NCI-H2196 (cell line): ENCODE data around the gene UBXN11.
A peak's percentile ranks its signal among the peaks of the same experiment; 100 is the strongest.

ENCODE experiments used
- DNase-seq: peaks from one replicate; lab custom pipeline; 2025; ENCODE audit not compliant: unreplicated experiment; lab: John Stamatoyannopoulos, UW

The UBXN11 gene

GRCh38 chr1:26306290-26307229 lies at the start of gene UBXN11:
TSS of gene UBXN11 (minus strand) at chr1:26306636. CDS start at chr1:26302883, 3,753 bp downstream.
- peak; percentile 96 for DNase-seq

GRCh38 chr1:26356106-26356505 lies 49.7 kb upstream of the UBXN11 start:
- DNase-seq: no peak

- DNase-seq: no peak
Observed at GRCh38 chr1:26354972-26355371, 48.5 kb upstream of the UBXN11 start.

- no peak for DNase-seq
Observed at GRCh38 chr1:26353976-26354820, 47.8 kb upstream of the UBXN11 start, which contains the start of gene CRYBG2. TSS of gene CRYBG2 (minus strand) at chr1:26354130. CDS start at chr1:26346657, 7,473 bp downstream.

- no peak for DNase-seq
Observed at GRCh38 chr1:26353210-26353859, 46.9 kb upstream of the UBXN11 start.

GRCh38 chr1:26352338-26352679 lies 45.9 kb upstream of the UBXN11 start:
- no peak for DNase-seq

GRCh38 chr1:26351590-26352337 lies 45.3 kb upstream of the UBXN11 start:
- no peak for DNase-seq

- no peak for DNase-seq
Observed at GRCh38 chr1:26350701-26351589, 44.5 kb upstream of the UBXN11 start.

GRCh38 chr1:26350343-26350700 lies 43.9 kb upstream of the UBXN11 start:
- no peak for DNase-seq

- no peak for DNase-seq
Observed at GRCh38 chr1:26349877-26350244, 43.4 kb upstream of the UBXN11 start.

- DNase-seq: no peak
Observed at GRCh38 chr1:26349188-26349876, 42.9 kb upstream of the UBXN11 start.

GRCh38 chr1:26346274-26347033 lies 40.0 kb upstream of the UBXN11 start:
- DNase-seq: no peak

GRCh38 chr1:26345718-26346117 lies 39.3 kb upstream of the UBXN11 start:
- no peak for DNase-seq

- DNase-seq: no peak
Observed at GRCh38 chr1:26344147-26344920, 37.9 kb upstream of the UBXN11 start.

GRCh38 chr1:26340047-26340481 lies 33.6 kb upstream of the UBXN11 start:
- no peak for DNase-seq

GRCh38 chr1:26338670-26339069 lies 32.2 kb upstream of the UBXN11 start:
- no peak for DNase-seq

- no peak for DNase-seq
Observed at GRCh38 chr1:26337625-26338024, 31.2 kb upstream of the UBXN11 start.

GRCh38 chr1:26337206-26337535 lies 30.7 kb upstream of the UBXN11 start:
- DNase-seq: no peak
